KMS-11 (cell line): ENCODE results near the gene BAIAP2.

ENCODE experiments used
- H2AFZ ChIP-seq: fragments of 200-600 bp; sonication (generic); 2 replicates; pipeline ENCODE4 v1.6.1; 2016; ENCODE audit warnings: antibody characterized with exemption, mixed run types, low read depth
- H3K27ac ChIP-seq: fragments of 200-600 bp; sonication (generic); 2 replicates; pipeline ENCODE4 v1.6.1; 2016; ENCODE audit warnings: mild to moderate bottlenecking, mixed run types
- H3K27me3 ChIP-seq: fragments of 200-600 bp; sonication (generic); 2 replicates; pipeline ENCODE4 v1.6.1; 2017; ENCODE audit warnings: mild to moderate bottlenecking, low read depth, mixed run types, moderate library complexity; ENCODE audit not compliant: insufficient read depth
- H3K36me3 ChIP-seq: fragments of 200-600 bp; sonication (generic); 2 replicates; pipeline ENCODE4 v1.6.1; 2017; ENCODE audit warnings: mild to moderate bottlenecking, mixed run types; ENCODE audit not compliant: insufficient read depth
- H3K4me1 ChIP-seq: fragments of 200-600 bp; sonication (generic); 2 replicates; pipeline ENCODE4 v1.6.1; 2016; ENCODE audit warnings: mild to moderate bottlenecking, low read depth, mixed run types; ENCODE audit not compliant: poor library complexity, severe bottlenecking
- H3K4me2 ChIP-seq: fragments of 200-600 bp; sonication (generic); 2 replicates; pipeline ENCODE4 v1.7.0; 2016; ENCODE audit warnings: mild to moderate bottlenecking, mixed run types
- H3K4me3 ChIP-seq: fragments of 200-600 bp; sonication (generic); IDR thresholded peaks from 2 replicates; pipeline ENCODE4 v1.6.1; 2017; ENCODE audit warnings: low read depth, low read length, mixed read lengths; ENCODE audit not compliant: insufficient read depth
- H3K79me2 ChIP-seq: fragments of 200-600 bp; sonication (generic); 2 replicates; pipeline ENCODE4 v1.6.1; 2016; ENCODE audit warnings: low read depth, mixed run types; ENCODE audit not compliant: insufficient read depth
- H3K9ac ChIP-seq: fragments of 200-600 bp; sonication (generic); 2 replicates; pipeline ENCODE4 v1.6.1; 2016; ENCODE audit warnings: mild to moderate bottlenecking, mixed run types
- H4K20me1 ChIP-seq: fragments of 200-600 bp; sonication (generic); 2 replicates; pipeline ENCODE4 v1.6.1; 2016; ENCODE audit warnings: mild to moderate bottlenecking, mixed run types; ENCODE audit not compliant: insufficient read depth
- CTCF ChIP-seq: fragments of 200-600 bp; sonication (generic); conservative IDR thresholded peaks from 2 replicates; pipeline ENCODE4 v1.6.1; 2017; ENCODE audit warnings: low read depth, mild to moderate bottlenecking, antibody characterized with exemption, low read length, moderate library complexity, mixed read lengths

Gene BAIAP2

GRCh38 chr17:81011951-81012350 is 23.0 kb upstream of the BAIAP2 start:
- Histone ChIP-seq H2AFZ (no peak overlapping the region), H3K79me2 (no peaks in the 10 kb centered on the region), H3K4me1 (no peaks in the 10 kb centered on the region), H3K9ac (no peak overlapping the region), H3K27me3 (peaks cover 94% of the 10 kb centered on the region), H3K36me3 (no peaks in the 10 kb centered on the region), H3K4me3 (no peak overlapping the region), H3K4me2 (no peak overlapping the region), H3K27ac (no peak overlapping the region), H4K20me1 (no peaks in the 10 kb centered on the region)
- TF ChIP-seq CTCF: no peak

- Histone ChIP-seq H3K27ac (no peak overlapping the region), H2AFZ (no peak overlapping the region), H3K4me2 (no peak overlapping the region), H3K4me1 (no peaks in the 10 kb centered on the region), H3K79me2 (no peaks in the 10 kb centered on the region), H3K27me3 (peaks cover 96% of the 10 kb centered on the region), H4K20me1 (no peaks in the 10 kb centered on the region), H3K4me3 (no peak overlapping the region), H3K9ac (no peak overlapping the region), H3K36me3 (no peaks in the 10 kb centered on the region)
- TF ChIP-seq CTCF: no peak
Measured at GRCh38 chr17:81012574-81013447, 22.1 kb upstream of the BAIAP2 start.

- Histone ChIP-seq H3K4me2 (no peak overlapping the region), H2AFZ (no peak overlapping the region), H3K9ac (no peak overlapping the region), H3K27ac (no peak overlapping the region), H4K20me1 (no peaks in the 10 kb centered on the region), H3K4me3 (no peak overlapping the region), H3K79me2 (no peaks in the 10 kb centered on the region), H3K4me1 (no peaks in the 10 kb centered on the region), H3K36me3 (no peaks in the 10 kb centered on the region), H3K27me3 (peaks cover 96% of the 10 kb centered on the region)
- TF ChIP-seq CTCF: no peak
Measured at GRCh38 chr17:81013642-81014041, 21.3 kb upstream of the BAIAP2 start.

GRCh38 chr17:81015136-81015535 is 19.8 kb upstream of the BAIAP2 start:
- Histone ChIP-seq H3K79me2 (no peaks in the 10 kb centered on the region), H3K27me3 (peaks cover 97% of the 10 kb centered on the region), H3K36me3 (no peaks in the 10 kb centered on the region), H4K20me1 (no peaks in the 10 kb centered on the region), H3K9ac (no peak overlapping the region), H3K4me3 (no peak overlapping the region), H2AFZ (no peak overlapping the region), H3K4me2 (no peak overlapping the region), H3K27ac (no peak overlapping the region), H3K4me1 (no peaks in the 10 kb centered on the region)
- TF ChIP-seq CTCF: no peak
